Activated CD4-positive, alpha-beta T cell treated with anti-CD3 and anti-CD28 coated beads for 1 hour (primary cell): Measurements from ENCODE around the gene TULP1.

Source experiments
- DNase-seq: peaks from one replicate; pipeline ENCODE4 v3.0.0-alpha.2; 2020

Gene TULP1

DNA sequence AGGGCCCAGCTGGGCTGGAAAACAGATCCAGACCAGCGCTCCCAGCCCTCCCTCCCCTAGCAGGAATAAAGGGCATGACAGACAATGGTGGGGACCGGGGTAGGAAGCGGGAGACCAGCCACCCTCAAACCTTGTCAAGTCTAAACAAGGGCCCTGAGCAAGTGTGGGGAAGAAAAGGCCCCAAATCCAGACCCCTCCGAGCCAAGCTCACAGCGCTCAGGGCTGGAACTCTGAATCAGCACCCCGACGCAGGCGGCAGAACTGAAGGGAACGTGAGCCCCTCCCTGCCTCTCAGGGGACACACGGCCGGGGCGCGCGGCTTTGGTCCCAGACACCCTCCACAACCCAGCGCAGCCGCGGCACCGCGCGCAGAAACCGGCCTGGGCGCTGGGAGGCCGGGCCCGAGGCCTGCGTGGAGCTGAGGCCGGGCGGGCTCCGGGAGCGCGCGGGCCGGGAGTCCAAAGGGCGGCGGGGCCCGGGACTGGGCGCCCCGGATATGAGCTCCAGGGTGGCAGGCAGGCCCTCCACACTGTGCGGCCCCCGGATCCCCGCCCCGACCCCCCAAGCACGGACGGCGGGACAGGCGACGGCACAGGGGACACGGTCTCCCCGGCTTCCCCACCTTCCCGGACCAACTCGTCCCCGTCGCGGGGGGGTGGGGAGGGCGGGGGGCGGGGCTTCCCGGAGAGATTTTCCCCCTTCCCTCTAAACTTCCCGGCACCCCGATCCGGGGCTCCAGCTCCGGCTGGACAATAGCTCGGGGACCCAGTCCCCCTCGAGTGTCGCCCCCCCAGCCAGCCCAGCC is 16.5 kb downstream of the TULP1 start:
- no peak for DNase-seq

DNA sequence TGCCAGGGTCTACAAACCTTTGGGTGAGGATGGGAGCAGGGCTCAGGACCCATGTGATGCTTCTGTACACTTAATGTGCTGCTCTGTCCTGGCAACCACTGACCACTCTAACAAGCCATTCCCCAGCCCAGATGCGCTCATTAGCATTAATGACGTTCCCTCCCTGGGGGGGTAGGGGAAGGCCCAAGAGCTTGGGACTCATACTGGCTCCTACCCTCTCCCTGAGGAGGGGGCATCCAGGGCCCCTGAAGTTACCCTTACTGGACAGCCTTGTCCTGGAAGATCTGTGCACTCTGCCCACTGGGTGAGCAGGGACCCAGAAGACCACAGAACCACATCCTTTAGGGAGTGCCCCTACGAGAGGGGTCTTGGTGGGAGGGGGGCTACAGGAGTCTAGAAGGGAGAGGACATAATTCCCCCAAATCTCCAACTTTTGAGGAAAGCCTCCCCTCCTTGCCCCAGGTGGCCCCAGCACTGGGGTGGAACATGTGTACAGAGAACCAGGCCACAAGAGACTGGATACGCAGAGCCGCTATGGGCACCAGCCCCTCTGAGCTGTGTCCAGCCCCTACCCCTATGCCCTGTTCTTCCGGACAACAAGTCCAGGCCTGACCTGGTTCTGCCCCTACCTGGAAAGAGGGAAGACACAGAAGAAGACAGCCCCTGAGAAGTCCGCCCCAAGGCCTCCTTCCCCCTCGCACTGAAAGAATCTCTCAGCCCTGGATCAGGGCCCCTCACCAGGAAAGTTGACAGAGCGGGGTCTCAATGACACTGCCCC is 17.2 kb downstream of the TULP1 start:
- DNase-seq = no peak

DNA sequence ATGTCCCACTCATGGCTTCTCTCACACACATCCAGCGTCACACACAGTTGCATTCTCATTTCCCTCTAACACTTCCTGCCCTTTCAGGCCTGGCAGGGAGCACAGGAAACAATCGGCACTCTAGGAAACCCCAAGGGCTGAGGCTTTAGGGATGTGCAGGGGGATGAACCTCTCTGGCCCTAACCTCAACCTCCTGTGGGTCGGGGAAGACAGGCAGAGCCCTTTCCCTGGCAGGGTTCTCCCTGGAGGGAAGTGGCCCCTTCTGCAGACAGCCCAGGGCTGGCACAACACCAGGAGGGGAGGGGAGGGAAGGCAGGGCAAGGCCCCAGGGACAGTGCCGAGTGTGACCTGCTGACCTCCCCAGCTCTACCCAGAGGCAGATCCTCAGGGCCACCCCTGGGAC is 18.5 kb downstream of the TULP1 start:
- no peak for DNase-seq

DNA sequence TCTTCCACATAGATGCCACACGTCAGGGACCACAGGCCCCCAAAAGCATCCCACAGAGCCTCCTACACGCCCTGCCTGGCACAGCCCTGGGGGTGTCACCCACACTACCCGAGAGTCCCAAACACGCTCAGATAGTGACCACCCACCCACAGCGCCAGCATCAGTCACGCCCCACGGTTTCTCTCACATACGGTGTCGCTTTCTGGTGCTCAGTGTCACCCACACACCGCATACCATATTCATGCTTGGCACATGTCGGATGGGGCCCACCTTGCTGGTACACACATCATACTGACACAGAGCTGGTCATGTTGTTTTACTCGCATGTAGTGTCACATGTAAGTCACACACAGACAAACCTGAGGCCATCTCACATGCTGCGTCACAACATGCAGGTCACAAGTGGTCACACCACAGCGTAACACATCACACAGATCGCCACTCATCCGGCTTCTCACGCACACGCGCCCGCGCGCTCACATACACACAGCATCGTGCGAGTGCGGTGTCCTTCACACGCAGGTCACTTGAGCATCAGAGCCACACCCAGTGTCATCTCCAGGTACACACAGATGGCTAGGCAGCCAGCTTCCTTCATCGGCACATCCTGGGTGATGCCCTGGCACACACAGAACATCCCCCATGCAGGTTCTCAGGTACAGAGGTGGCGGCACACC is 19.3 kb downstream of the TULP1 start:
- no peak for DNase-seq

DNA sequence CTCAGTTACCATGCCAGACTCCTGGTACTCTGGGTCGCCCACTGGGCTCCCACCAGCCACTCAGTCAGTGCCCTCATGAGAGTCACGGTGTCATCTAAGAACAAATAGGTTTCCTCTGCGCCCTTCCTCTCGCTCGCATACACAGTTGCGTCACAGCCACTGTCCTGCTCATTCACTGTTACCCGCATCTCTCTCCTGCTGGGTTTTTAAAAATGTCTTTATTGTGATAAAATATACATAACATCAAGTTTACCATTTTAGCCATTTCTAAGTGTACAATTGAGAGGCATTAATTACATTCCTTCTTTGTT is 19.8 kb downstream of the TULP1 start:
- DNase-seq = no peak

DNA sequence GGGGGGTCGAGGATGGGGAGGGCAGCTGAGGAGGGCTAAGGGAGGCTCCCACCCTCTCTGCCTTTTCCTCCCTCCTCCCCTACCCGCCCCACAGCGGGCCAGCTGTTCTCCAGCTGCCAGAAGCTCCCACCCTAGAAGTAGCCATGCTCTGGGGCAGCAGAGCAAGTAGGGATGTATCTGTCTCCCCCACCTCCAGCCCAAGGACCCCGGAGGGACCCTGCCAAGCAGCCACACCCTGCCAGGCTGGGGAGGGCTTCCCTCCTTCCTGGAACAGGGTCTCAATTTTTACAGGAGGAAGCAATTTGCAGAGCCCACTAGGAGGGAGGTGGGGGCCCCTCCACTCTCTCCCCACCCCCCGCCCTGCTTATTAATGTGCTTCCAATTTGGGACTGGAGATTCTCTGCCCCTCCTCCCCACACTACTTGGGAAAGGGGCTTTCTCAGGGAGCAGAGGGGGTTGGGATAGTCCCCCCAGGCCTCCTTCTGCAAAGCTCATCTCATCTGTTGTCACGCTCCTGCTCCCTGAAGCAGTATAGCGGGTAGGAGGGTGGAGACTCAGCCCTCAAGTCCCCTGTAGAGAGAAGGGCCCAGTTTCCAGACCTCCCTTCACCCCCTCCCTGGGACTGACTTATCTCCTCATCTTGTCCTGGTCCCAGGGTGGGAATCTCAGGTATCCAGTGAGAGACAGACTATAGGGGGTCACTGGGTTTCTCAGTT is 20.3 kb downstream of the TULP1 start:
- DNase-seq = no peak

DNA sequence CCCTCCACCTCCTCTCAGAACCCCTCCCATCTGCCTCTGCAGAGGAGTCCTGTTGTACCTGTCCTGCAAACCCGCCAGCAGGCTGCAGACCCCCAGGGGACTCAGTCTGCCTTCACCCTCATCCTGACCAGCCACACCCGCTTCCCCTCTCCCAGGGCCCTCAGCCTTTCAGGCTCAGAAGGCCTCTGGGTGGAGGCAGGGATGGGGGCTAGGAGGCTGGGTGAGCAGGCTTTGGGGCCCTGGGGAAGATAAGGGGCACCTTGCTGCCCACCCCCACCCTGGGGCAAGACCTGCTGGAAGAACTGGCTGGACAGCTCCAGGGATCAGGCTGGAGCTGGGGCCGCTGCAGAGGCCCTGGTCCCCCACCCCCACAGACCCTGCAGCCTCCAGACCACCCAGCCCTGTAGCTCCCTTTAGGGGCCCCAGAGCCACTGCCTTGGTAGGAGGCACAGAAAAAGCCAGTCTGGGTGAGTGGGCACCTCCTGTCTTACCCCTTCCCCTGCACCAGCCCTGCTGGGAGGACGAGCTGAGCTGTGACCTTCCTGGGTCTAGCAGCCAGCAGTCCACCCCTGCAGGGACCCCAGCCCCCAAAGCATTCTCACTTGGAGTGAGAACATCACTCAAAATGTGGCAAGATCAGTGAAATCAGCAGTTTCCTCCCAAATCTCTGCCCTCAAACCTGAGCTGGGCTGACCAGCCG is 21.0 kb downstream of the TULP1 start:
- DNase-seq = no peak

DNA sequence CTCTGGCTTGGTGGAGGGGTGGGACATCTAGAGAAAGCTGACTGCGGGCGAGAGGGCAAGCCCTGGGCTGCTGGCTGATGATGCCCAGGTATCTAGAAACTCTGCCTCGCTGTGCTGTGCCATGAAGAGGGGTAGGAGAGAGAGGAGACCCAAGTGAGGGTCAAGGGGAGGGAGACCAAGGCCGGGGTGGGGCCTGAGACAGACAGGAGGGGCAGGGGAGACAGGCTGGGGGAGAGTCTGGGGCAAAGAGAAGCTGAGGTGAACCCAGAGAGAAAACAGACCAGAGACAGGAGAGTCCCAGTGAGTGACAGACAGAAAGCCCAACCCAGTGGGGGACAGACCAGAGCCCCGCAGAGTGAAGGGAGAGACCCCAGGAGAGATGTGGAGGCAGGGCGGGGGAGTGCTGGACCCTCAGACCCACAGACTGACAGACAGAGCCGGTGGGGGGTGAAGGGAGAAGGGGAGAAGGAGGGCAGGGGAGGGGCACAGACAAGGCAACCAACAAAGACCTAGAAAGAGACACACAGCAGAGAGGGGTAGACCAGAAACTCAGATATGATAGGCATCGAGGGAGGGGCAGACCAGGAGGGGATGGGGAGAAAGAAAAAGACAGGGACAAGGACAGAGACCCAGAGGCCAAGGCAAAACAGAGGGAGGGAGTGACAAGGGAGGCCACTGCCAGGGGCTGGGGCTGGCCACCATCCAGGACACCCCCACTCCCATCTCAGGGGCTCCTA is 21.7 kb downstream of the TULP1 start:
- no peak for DNase-seq

DNA sequence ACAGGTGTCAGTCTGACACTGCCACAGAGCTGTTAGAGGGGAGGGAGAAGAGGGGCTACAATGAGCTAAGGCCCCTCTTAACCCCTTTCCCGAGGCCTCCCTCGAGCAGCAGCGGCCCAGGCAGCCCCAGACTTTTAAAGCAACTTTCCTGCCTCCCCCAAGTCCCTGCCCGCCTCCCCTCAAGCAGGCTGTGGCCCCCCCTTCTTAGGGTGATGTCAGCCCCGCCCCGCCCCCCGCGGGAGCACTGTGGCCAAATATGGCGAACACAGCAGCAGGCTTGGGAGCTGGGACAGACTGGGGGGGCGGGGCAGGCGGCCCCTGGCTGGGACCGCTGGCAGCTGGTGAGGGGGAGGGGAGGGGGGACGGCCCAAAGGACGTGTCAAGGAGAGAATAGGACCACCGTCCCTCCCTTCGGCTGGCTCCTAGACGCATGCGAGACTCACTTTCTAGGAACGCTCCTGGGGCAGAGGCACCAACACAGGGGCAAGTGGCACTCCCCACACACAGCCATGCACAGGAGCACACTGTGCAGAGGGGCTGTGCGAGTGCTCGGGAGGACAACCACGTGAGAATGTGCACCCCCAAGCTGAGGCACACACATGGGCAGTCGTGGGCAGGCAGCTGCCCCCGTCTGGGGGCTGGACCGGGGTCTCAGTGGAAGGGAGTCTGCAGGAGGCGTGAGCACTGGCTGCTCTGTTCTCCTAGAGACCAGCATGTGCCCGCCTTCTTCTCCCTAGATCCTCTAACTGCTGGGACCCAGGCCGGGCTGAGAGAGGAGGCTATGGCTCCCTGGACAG is 22.5 kb downstream of the TULP1 start:
- no peak for DNase-seq

DNA sequence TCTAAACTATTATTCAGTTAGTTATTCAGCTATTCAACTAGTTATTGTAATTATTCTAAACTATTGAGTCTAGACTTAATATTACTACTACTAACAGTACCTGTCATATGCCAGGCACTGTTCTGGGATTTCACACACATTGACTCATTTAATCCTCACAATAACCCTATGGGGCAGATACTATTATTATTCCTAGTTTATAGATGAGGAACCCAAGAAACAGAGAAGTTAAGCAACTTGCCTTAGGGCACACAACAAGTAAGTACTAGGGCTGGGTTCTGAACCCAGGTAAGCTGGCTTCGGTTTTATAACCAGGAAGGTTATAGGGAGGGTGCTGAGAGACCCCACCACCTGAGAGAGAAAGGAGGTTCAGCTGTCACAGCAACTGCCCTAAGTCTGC is 23.6 kb downstream of the TULP1 start:
- no peak for DNase-seq

DNA sequence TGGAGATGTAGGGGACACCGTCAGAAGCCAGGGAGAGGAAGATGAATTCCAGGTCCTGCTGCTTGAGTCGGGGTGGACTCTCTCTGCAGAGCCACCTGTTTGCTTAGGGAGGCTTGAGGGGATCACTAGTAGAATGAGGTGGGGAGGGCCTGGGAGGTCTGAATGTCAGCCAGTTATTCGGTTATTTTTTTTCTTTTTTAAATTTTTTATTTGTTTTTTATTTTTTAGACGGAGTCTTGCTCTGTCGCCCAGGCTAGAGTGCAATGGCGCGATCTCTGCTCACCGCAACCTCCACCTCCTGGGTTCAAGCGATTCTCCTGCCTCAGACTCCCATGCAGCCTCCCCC is 24.2 kb downstream of the TULP1 start:
- no peak for DNase-seq

DNA sequence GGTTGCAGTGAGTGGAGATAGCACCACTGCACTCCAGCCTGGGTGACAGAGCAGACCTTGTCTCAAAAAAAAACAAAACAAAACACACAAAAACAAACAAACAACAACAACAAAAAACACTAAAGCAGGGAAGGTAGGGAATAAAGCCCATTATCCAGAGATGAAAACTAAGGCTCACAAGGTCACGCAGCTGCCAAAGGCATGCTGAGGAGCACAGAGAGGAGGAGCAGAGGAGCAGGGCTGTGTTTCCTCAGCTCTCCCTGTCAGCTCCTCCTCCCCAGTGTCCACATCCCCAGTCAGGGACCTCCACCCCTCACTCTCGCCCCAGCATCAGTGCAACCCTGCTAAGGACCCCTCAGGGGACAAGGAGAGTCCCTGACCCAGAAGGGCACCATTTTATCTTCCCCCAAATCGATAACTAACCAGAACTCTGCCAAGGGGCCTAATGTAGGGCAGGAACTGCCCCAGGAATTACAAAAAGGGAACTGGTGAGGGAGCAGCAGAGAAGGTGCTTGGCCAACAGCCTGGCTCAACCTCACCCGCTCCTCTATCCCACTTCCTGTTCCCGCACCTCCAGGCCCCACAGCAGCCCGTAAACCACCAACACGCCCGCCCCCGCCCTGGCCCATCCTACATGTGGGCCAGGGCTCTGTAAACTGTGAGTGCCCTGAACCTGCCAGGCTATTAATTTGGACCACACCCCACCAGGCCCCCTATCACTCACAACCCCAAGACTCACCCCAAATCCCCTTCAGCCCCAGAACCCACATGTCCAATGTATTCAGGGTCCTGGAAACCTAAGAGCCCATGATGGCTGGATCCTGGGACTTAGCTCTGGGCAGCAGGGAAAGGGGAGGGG is 24.8 kb downstream of the TULP1 start:
- no peak for DNase-seq

DNA sequence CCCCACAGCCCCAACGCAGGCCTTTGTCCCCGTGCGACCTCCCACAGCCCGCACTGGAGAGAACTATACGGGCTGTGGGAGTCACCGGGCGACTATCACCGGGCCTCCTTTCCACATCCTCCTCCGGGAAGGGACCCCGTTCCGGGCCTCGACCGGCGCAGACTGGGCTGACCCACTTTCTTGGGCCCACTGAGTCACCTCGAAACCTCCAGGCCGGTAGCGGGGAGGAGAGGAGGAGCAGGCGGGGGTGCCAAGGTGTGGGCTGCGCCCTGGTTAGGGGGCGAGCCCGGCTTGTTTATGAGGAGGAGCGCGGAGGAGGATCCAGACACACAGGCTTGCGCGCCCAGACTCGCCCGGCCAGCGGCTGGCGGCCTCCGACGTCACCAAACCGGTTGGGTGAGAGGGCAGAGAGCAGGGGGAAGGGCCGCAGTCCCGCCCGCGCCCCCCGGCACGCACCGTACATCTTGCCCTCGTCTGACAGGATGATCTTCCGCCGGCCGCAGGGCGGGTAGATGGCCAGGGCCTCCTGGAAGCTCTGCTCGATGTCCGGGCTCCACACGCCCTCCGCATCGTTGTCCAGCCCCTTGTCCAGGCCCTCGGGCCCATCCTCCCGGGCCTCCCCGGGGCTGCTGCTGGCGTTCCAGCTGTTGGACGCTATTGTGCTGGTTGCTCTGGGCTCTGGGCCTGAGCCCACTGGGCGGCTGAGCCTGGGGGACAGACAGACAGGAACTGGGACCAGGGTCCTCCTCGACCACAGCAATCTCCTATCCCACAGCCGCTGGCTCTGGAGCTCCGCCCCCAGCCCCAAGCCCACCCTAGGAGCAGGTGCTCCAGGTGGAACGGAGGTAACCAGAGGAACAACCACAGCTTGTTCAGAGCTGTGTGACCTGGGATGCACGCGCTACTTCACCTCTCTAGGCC is 26.4 kb downstream of the TULP1 start:
- no peak for DNase-seq

DNA sequence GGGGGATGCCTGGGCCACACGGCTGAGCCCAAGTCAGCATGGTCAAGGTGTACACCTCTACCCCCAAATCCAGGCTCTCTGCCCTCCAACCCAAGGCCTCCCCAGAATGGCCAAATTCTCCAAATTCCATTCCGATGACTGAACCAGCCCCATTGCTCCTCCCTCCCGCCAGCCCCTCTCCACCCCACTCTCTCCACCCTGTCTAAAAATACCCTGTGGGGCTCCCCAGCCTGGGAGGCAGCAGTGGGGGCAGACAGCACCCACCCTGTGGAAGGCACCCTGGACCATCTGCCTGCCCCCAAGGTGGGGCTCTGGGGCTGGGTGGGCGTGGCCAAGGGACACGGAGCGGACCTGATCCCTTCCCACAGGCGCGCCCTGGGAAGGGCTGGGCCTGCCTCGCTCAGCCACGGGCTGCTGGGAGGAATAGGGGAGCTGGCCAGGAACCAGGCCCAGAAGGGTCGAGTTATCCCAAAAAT is 27.3 kb downstream of the TULP1 start:
- no peak for DNase-seq

DNA sequence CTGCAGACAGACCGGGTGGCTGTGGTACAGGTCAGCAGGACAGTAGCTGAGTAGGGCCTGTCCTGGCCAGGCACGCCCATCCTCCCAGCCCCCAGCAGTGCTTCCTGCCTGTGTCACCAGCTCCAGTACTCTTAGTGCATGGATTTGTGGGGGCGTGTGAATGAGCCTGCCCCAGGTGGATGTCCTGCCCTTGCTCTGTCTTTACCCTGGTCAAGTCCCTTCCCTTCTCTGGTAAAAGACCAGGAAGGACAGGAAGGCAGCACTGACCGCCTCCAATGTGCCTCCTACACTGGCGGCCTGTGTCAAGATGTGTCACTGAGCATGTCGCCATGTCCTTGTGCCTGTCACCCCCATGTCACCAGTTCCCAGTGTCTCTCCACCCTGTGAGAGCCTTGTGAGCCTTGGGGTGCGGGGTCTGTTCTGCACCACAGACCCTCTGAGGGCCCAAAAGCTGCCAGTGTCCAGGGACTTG is 27.7 kb downstream of the TULP1 start:
- DNase-seq = no peak

DNA sequence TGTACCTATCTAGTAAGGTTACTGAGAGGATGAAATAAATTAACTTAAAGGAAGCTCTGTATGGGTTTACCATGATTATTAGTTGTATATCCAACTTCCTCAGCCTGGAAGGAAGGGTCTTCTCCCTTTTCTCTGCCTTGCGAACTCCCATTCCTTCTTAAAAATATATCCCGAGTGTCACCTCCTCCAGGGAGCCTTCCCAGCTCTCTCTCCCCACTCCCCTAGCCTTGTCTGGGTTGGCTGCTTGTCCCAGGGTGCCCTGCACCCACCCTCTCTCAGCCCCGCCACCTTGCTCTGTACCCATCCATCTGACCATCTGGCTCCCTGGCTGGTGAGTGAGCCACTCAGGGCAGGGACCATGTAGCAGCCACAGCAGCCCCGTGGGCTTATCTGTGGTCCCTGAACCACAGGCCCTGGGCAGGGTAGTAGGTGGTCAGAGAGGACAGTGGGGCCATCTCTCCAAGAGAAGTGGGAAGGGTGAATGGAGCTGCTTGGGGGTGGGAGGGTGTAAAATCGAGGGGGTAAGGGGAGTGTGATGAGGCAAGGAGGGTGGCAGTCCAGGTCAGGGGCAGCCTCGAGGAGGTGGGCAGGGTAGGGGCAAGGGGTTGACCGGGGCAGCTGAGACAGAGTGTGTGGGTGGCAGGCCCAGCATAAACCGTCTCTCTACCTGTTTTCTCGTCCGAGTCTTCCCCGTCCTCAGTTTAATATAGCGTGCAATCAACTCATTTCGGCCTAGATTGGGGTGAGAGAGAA is 28.6 kb downstream of the TULP1 start:
- DNase-seq = no peak

DNA sequence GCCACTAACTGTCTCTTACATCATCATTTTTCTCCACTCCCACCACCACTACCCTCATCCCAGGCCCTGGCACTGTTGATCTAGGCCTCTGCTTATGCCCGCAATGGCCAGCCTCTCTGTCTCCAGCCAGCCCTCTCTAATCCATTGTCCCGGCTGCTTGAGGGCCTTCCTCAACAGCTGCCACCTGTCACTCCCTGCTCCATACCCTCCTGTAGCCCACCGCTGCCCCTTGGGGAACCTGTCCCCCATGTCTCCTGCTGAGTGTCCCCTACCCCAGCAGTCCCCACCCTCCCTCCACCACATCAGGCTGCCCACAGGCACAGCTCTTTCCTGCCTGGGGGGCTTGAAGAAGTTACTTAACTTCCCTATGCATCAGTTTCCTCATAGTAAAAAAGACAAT is 29.2 kb downstream of the TULP1 start:
- DNase-seq = no peak

DNA sequence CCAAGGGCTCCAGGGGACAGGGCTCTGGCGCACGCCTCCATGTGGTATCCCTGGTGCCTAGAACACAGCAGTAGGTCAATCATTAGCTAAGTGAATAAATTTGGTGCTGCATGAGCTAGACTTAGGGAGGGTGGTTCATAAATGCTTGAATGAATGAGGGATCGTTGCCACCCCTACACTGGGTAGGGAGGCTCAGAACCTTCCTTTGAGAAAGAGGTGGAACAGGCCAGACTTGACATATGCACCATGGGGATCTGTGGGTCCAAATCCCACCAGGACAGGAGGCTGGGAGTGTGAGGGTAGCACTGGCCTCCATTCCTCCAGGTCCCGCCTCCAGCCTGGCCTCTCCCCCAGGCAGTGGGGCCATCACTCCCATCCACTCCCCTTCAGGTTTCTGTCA is 29.6 kb downstream of the TULP1 start:
- DNase-seq = no peak
